Measurements from ENCODE around the gene GNLY.

DNA sequence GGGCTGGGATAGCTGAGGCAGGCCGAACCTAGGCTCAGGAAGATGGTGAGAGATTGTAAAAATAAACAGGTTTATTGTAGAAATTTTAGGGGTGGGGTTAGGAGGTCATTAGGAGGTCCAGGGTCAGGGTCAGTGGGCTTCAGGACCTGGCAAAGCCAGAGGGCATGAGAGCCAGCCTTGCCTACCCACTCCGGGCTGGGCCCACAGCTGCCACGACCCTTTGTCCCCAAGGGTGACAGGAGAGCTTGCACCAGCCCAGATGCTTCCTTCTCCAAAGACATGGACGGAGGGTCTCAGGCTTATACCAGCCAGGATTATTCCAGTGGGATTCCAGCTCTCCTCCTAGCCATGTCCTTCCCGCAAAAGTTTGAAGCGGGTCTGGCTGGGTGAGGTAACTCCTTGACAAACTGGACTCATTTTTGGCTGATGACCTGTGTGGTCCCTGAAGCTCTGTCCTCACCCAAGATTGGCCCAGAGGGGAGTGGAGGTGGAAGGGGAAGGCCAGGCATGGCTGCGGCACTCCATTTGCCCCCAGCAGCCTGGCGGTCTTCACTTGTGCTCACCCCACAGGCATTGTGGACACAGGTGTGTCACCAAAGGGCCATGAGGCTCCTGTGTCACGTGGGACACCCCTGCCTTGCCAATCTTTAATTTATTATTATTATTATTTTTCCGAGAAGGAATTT lies 35.8 kb downstream of the GNLY start:
- no peak for TF ChIP-seq EZH2 (IDR thresholded peaks at IDR 0.05; ENCODE audit: low read length, unreplicated experiment)
- TF ChIP-seq, protein P1, sequence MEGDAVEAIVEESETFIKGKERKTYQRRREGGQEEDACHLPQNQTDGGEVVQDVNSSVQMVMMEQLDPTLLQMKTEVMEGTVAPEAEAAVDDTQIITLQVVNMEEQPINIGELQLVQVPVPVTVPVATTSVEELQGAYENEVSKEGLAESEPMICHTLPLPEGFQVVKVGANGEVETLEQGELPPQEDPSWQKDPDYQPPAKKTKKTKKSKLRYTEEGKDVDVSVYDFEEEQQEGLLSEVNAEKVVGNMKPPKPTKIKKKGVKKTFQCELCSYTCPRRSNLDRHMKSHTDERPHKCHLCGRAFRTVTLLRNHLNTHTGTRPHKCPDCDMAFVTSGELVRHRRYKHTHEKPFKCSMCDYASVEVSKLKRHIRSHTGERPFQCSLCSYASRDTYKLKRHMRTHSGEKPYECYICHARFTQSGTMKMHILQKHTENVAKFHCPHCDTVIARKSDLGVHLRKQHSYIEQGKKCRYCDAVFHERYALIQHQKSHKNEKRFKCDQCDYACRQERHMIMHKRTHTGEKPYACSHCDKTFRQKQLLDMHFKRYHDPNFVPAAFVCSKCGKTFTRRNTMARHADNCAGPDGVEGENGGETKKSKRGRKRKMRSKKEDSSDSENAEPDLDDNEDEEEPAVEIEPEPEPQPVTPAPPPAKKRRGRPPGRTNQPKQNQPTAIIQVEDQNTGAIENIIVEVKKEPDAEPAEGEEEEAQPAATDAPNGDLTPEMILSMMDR (conservative IDR thresholded peaks at IDR 0.05; ENCODE audit: low read depth, low read length), result no peak

All from PC-3 (cell line).